Measurements from ENCODE around the gene MYOM3.
"Not testable (repeated sequence)": the region's sequence is repeated elsewhere in the genome, so short reads cannot be mapped to it uniquely, and the experiment has no call there.

DNA sequence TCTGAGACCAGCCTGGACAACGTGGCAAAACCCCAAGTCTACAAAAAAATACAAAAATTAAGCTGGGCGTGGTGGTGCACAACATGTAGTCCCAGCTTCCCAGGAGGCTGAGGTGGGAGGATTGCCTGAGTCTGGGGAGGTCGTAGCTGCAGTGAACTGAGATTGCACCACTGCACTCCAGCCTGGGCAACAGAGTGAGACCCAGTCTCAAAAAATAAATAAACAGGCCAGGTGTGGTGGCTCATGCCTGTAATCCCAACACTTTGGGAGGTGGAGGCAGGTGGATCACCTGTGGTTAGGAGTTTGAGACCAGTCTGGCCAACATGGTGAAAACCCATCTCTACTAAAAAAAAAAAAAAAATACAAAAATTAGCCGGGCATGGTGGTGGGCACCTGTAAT lies 63.0 kb downstream of the MYOM3 start:
- TF ChIP-seq CTCF, POLR2A (IDR thresholded peaks at IDR 0.05): not testable (repeated sequence)

All from prostate gland (tissue), 2 donors.